Testis (tissue), 2 donors: ENCODE data around the gene XYLT1.

Experiments
- CTCF ChIP-seq, 3 experiments: fragments of 450-650 bp in 2 of 3; fragments of 200-600 bp in 1 of 3; sonication (generic) in 1 of 3; IDR thresholded peaks; one replicate each; pipeline ENCODE4 v1.5.1; 2016 to 2019; ENCODE audit warnings: antibody characterized with exemption in 3 of 3, mild to moderate bottlenecking in 2 of 3, moderate library complexity in 1 of 3
- POLR2A ChIP-seq: fragments of 450-650 bp; IDR thresholded peaks from one replicate; pipeline ENCODE4 v1.6.1; 2017; ENCODE audit warnings: antibody characterized with exemption, mild to moderate bottlenecking, moderate library complexity

GRCh38 chr16:17463335-17463734 is 7.4 kb downstream of the XYLT1 start:
- TF ChIP-seq POLR2A (no peak), CTCF (IDR thresholded peaks at IDR 0.05) (no peak)
